Activated CD4-positive, alpha-beta T cell treated with anti-CD3 and anti-CD28 coated beads for 4 hours (primary cell): Measurements from ENCODE around the gene MAP4.
"Not testable (repeated sequence)": the region's sequence is repeated elsewhere in the genome, so short reads cannot be mapped to it uniquely, and the experiment has no call there.

Experiments
- DNase-seq, 2 donors: peaks; one replicate each; pipeline ENCODE4 v3.0.0-alpha.2; 2020

Gene MAP4

GRCh38 chr3:48016301-48016973 lies at the start of gene MAP4:
MAP4 (minus strand) TSS chr3:48016416; CDS start chr3:47998860, 17,556 bp downstream.
- DNase-seq = no peak

- DNase-seq = no peak
Observed at GRCh38 chr3:48065035-48065434, 48.8 kb upstream of the MAP4 start.

GRCh38 chr3:48064292-48064829 lies 48.1 kb upstream of the MAP4 start:
- DNase-seq = no peak

- DNase-seq = not testable (repeated sequence)
Observed at GRCh38 chr3:48061586-48061985, 45.4 kb upstream of the MAP4 start.

- no peak for DNase-seq
Observed at GRCh38 chr3:48058091-48058490, 41.9 kb upstream of the MAP4 start.

GRCh38 chr3:48057521-48057920 lies 41.3 kb upstream of the MAP4 start:
- no peak for DNase-seq

- no peak for DNase-seq
Observed at GRCh38 chr3:48047841-48048464, 31.7 kb upstream of the MAP4 start.

GRCh38 chr3:48042071-48042760 lies 26.0 kb upstream of the MAP4 start:
- no peak for DNase-seq

- DNase-seq = no peak
Observed at GRCh38 chr3:48039487-48040190, 23.4 kb upstream of the MAP4 start.

GRCh38 chr3:48038971-48039481 lies 22.8 kb upstream of the MAP4 start:
- no peak for DNase-seq

GRCh38 chr3:48034000-48034516 lies 17.8 kb upstream of the MAP4 start:
- no peak for DNase-seq

GRCh38 chr3:48030188-48030587 lies 14.0 kb upstream of the MAP4 start:
- DNase-seq = no peak

- no peak for DNase-seq
Observed at GRCh38 chr3:48026951-48027908, 11.0 kb upstream of the MAP4 start.

GRCh38 chr3:48026098-48026497 lies 9.9 kb upstream of the MAP4 start:
- no peak for DNase-seq

- no peak for DNase-seq
Observed at GRCh38 chr3:48024401-48024800, 8.2 kb upstream of the MAP4 start.

GRCh38 chr3:48023377-48023776 lies 7.2 kb upstream of the MAP4 start:
- DNase-seq = no peak

- DNase-seq = no peak
Observed at GRCh38 chr3:48022178-48022577, 6.0 kb upstream of the MAP4 start.

- DNase-seq = no peak
Observed at GRCh38 chr3:48018841-48019240, 2.6 kb upstream of the MAP4 start.

GRCh38 chr3:48015431-48016180 lies 610 bp downstream of the MAP4 start:
- no peak for DNase-seq

- no peak for DNase-seq
Observed at GRCh38 chr3:48014358-48014757, 1.9 kb downstream of the MAP4 start.
